Measurements from ENCODE around the gene DCHS2. TPM values are rescaled to one million over a fixed set of nuclear protein-coding genes. Genes with fewer than 3 reads are reported as not detected.
"Not testable (repeated sequence)": the region's sequence is repeated elsewhere in the genome, so short reads cannot be mapped to it uniquely, and the experiment has no call there.

Gene DCHS2
- total RNA-seq, 2 donors from 2014 or later, result not detected

DNA sequence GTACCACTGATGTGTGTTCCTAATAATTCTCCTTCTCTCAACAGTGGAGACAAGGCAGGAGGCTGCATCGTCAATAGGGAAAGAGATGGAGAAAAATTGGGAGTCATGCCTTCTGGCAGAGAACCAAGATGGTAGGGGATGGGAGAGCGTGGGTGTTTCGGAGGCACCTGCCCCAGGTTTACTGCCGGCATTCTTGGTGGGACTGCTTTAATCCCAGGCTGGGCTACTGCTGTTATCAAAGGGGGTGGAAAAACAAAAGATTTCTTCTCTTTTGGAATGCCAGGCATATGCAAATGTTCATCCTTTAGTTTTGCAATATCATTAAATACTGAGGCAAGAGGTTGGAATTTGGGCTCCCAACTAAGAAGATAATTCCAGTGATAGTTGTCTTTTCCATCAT is 257.0 kb downstream of the DCHS2 start:
- no peaks in the 10 kb centered on the region for H3K36me3 Mint-ChIP-seq (ENCODE audit: low read depth)
- H3K27ac Mint-ChIP-seq, result no peak overlapping the region
- ATAC-seq (replicated peaks), result no peak
- H3K27me3 Mint-ChIP-seq, result peaks cover 11% of the 10 kb centered on the region
- no peak overlapping the region for H3K4me3 Mint-ChIP-seq
- H3K9me3 Mint-ChIP-seq, result no peaks in the 10 kb centered on the region
- no peaks in the 10 kb centered on the region for H3K4me1 Mint-ChIP-seq

DNA sequence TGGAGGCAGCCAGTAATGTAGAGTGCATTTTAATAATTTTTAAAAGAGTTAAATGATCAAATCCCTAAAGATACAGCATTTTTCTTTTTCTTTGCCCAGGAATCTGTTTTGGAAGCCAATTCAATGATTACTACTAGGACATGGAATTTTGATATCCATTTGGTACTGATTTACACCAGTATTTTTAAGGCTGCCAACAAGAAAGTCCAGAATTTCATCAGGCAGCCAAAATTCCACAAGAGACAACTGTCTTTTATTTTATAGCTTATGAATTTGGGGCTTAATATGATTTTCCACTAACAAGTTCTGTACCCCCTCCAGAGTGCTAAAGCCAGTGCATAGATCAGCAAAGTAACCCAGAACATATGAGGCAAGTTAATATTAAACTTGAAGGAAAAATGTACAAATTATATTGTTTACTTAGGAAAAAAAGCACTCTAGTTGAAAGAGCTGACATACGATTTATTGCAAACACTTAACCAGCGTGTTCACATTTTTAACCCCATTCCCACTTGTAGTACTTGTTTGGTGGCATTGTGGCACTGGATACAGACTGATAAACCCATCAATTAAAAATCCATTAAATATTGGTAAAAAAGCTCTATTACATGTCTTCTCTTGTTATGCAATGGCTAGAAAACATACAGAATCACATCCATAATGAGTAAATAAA is 259.7 kb downstream of the DCHS2 start:
- Mint-ChIP-seq H3K27ac (no peak overlapping the region), H3K4me1 (no peaks in the 10 kb centered on the region), H3K9me3 (peaks cover 4% of the 10 kb centered on the region), H3K4me3 (no peak overlapping the region), H3K36me3 (ENCODE audit: low read depth) (no peaks in the 10 kb centered on the region), H3K27me3 (peaks cover 18% of the 10 kb centered on the region)
- ATAC-seq (replicated peaks), result no peak

DNA sequence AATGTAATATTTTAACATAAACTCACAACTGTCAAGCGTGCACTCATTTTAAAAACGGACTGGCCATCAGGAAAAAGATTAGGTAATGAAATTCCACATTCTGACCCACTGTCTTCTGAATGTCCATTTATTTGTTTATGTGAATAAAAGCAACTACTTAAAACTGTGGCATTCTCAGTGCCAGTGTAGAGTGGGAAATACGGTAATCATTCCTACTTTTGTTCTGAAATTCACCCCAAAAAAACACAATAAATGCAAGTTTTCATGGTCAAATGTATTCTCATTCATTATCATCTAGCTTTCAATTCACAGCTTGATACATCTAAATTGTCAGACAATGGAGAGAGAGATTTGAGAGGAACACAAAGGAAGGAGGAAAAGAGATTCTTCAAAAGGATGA is 260.9 kb downstream of the DCHS2 start:
- no peak for ATAC-seq (replicated peaks)
- Mint-ChIP-seq H3K4me1 (no peaks in the 10 kb centered on the region), H3K9me3 (peaks cover 4% of the 10 kb centered on the region), H3K27ac (no peak overlapping the region), H3K27me3 (peaks cover 13% of the 10 kb centered on the region), H3K4me3 (no peak overlapping the region), H3K36me3 (ENCODE audit: low read depth) (no peaks in the 10 kb centered on the region)

DNA sequence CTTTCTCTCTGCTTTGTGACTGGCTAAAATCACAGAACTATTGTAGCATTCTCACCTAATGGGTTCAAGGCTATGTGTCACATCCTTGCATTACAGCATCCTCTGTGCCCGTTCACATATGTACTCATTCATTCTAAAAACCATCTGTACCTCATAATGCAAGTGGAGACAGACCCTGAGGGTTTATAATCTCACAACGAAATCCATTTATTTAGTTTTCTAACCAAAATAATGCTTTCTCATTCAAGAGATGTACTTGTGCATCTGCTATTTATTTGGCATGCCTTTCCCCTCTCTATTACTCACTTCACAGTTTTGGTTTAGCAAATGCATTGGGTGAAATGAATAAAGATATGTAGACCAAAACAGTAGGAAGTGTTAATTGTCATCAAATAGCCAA is 261.5 kb downstream of the DCHS2 start:
- ATAC-seq (replicated peaks), result no peak
- Mint-ChIP-seq H3K27ac (no peak overlapping the region), H3K27me3 (peaks cover 13% of the 10 kb centered on the region), H3K4me3 (no peak overlapping the region), H3K4me1 (no peaks in the 10 kb centered on the region), H3K36me3 (ENCODE audit: low read depth) (no peaks in the 10 kb centered on the region), H3K9me3 (peaks cover 8% of the 10 kb centered on the region)

DNA sequence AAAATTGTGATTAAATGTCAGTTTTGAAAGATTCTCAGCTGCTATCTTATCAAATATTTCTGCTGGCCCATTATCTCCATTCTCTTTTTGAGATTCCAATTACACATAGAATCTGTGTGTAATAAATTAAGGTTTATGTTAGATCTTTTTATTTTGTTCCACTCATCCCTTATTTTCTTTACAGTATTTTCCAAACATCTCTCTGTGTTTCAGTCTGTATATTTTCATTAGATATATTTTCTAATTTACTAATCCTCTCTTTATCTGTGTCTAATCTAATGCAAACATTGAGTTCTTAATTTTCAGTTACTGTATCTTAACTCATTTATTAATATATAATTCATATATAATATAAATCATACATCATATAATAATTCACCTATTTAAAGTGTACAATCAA is 268.7 kb downstream of the DCHS2 start:
- ATAC-seq (replicated peaks), result no peak
- peaks cover 10% of the 10 kb centered on the region for H3K9me3 Mint-ChIP-seq

DNA sequence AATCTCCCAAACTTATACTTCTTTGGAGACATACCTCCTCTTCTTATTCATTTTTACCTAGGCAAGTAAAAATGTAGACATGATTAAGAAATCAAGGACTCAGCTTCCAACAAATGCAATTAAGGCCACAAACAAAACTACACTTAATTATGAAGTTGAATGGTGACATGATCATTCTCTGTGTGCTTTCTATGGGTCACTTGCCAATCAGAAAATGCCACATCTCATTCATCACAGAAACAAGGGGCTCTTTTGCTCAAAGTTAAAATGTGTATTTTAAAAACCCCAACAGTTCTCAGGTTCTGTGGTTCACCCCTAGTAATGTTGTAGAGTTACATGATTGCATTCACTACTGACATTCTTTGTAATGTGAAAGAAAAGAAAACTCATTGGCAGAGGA is 273.5 kb downstream of the DCHS2 start:
- Mint-ChIP-seq H3K4me3 (no peak overlapping the region), H3K27ac (no peak overlapping the region), H3K9me3 (no peaks in the 10 kb centered on the region), H3K4me1 (no peaks in the 10 kb centered on the region), H3K27me3 (peaks cover 4% of the 10 kb centered on the region), H3K36me3 (ENCODE audit: low read depth) (no peaks in the 10 kb centered on the region)
- no peak for ATAC-seq (replicated peaks)

More for the DNA sequence above, 268.7 kb downstream of the DCHS2 start:
- Mint-ChIP-seq H3K27me3 (peaks cover 8% of the 10 kb centered on the region), H3K27ac (no peak overlapping the region), H3K4me1 (no peaks in the 10 kb centered on the region), H3K36me3 (ENCODE audit: low read depth) (no peaks in the 10 kb centered on the region), H3K4me3 (no peak overlapping the region)

DNA sequence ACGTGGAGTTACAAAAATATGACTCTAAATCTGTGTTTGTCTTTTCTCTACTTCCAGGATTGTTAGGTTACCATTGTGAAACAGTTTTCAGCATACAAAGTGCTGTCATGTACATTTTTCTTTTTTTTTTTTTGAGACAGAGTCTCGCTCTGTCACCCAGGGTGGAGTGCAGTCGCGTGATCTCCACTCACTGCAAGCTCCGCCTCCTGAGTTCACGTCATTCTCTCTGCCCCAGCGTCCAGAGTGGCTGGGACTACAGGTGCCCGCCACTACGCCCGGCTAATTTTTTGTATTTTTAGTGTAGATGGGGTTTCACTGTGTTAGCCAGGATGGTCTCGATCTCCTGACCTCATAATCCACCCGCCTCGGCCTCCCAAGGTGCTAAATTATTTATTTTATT is 274.2 kb downstream of the DCHS2 start:
- H3K27me3 Mint-ChIP-seq; H3K27ac Mint-ChIP-seq; H3K4me3 Mint-ChIP-seq; H3K9me3 Mint-ChIP-seq; H3K4me1 Mint-ChIP-seq; ATAC-seq (replicated peaks); H3K36me3 Mint-ChIP-seq (ENCODE audit: low read depth): not testable (repeated sequence)

DNA sequence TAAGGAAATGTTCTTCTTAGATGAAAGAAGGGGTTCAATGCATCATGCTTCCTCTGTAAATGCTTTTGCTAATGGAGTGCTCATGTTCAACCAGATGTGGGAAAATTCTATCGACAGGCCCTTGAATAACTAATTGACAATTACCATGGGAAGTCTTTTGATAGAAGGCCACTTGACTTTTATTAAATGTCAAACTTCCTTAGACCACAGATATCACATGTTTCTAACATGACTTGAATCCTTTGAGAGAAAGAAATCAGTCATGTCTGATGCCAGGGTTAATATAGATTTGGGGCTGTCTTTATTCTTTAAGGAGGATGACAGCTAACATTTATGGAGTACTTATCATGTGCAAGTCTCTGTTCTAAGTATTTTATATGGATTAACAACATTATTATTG is 280.1 kb downstream of the DCHS2 start:
- no peak overlapping the region for H3K4me3 Mint-ChIP-seq
- H3K27me3 Mint-ChIP-seq, result peaks cover 4% of the 10 kb centered on the region
- H3K36me3 Mint-ChIP-seq (ENCODE audit: low read depth), result no peaks in the 10 kb centered on the region
- no peak overlapping the region for H3K27ac Mint-ChIP-seq
- no peaks in the 10 kb centered on the region for H3K9me3 Mint-ChIP-seq
- no peaks in the 10 kb centered on the region for H3K4me1 Mint-ChIP-seq
- ATAC-seq (replicated peaks), result no peak

DNA sequence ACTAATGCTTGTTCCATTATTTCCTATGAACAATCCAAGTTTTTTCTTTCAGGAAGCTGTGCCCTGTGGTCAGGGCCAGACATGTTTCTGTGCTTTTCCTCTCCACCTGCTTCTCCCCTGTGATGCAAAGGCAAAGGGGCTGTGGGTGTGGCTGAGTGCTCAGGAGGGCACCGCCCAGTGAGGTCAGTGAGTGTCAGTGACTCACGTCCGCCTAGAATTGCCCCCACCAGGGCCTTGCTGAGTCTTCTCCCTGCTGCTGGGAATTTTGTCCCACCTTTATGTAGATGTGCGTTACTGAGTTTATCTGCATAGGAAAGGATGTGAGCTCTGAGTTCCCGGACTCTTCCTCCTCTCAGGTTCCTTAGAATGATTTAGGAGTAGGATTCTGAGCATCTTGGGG is 283.2 kb downstream of the DCHS2 start:
- no peaks in the 10 kb centered on the region for H3K4me1 Mint-ChIP-seq
- H3K36me3 Mint-ChIP-seq (ENCODE audit: low read depth), result no peaks in the 10 kb centered on the region
- H3K27ac Mint-ChIP-seq, result no peak overlapping the region
- H3K9me3 Mint-ChIP-seq, result no peaks in the 10 kb centered on the region
- peaks cover 7% of the 10 kb centered on the region for H3K27me3 Mint-ChIP-seq
- ATAC-seq (replicated peaks), result no peak
- H3K4me3 Mint-ChIP-seq, result no peak overlapping the region

DNA sequence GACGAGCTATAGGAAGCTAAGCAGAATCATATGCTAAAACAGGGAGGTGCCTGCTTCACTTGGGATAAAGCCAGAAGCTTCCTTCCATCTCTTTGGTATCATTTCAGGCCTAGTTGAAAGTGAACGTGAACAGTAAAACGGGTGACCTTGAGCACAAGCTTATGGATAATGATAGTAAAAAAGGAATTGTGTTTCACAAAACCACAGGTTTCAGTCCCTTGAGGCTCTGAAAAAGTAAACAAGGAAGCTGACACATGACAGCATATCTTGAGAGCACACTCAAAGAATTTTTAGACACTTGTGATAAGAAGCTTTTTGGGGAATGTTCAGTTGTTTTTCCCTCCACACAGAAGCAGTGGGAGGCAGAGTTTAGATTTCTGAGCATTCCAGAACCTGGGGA is 286.1 kb downstream of the DCHS2 start:
- H3K9me3 Mint-ChIP-seq, result no peaks in the 10 kb centered on the region
- H3K27ac Mint-ChIP-seq, result no peak overlapping the region
- H3K4me1 Mint-ChIP-seq, result no peaks in the 10 kb centered on the region
- H3K27me3 Mint-ChIP-seq, result peaks cover 11% of the 10 kb centered on the region
- H3K4me3 Mint-ChIP-seq, result no peak overlapping the region
- no peaks in the 10 kb centered on the region for H3K36me3 Mint-ChIP-seq (ENCODE audit: low read depth)
- ATAC-seq (replicated peaks), result no peak

DNA sequence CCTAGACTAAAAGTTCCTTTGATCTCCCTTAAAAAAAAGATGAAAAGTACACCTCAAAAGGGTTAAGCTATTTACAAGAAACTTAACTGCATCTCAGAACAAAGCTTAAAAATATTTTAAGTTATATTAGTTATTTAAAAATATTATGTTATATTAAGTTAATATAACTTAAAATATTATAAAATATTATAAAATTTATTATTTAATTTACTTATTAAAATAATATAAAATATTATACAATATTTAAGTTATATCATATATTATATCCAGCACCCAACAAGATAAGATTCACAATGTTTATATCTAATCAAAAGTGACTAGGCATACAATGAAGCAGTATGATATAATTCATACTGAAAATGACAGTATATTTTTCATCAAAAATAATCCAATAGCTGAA is 296.9 kb downstream of the DCHS2 start:
- no peak overlapping the region for H3K27ac Mint-ChIP-seq
- H3K9me3 Mint-ChIP-seq, result peaks cover 6% of the 10 kb centered on the region
- no peaks in the 10 kb centered on the region for H3K4me1 Mint-ChIP-seq
- no peak for ATAC-seq (replicated peaks)
- peaks cover 5% of the 10 kb centered on the region for H3K27me3 Mint-ChIP-seq
- no peak overlapping the region for H3K4me3 Mint-ChIP-seq
- no peaks in the 10 kb centered on the region for H3K36me3 Mint-ChIP-seq (ENCODE audit: low read depth)

DNA sequence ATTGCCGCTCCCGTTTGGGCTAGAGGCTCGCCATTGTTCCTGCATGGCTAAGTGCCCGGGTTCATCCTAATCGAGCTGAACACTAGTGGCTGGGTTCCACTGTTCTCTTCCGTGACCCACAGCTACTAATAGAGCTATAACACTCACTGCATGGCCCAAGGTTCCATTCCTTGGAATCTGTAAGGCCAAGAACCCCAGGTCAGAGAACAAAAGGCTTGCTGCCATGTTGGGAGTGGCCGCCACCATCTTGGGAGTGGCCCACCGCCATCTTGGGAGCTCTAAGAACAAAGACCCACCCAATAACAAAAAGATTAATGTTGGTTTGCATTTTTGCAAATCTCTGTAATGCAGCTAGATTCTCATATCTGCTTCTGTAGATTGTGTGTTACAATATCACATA is 299.0 kb downstream of the DCHS2 start:
- peaks cover 6% of the 10 kb centered on the region for H3K9me3 Mint-ChIP-seq
- H3K27me3 Mint-ChIP-seq, result peaks cover 3% of the 10 kb centered on the region

DNA sequence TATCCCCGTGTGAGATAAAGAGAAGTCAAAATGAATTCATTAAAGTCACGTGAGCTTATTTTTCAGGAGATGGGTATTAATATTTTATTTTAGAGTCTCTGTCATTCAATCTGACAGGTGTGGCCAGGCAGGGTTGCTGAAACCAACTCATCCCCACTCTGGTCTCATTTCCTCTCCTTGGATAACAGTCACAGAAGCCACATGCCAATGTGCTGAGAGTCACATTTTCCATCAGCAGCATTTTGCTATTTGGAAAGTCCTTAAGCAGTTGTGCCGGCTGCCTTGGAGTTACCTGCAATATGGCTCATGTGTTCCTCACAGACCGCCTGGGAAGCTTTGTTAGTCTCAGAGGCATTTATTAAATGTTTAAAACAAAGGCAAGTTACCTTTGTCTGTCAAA is 302.3 kb downstream of the DCHS2 start:
- Mint-ChIP-seq H3K4me3 (no peak overlapping the region), H3K27me3 (peaks cover 7% of the 10 kb centered on the region), H3K27ac (no peak overlapping the region), H3K4me1 (no peaks in the 10 kb centered on the region), H3K9me3 (no peaks in the 10 kb centered on the region), H3K36me3 (ENCODE audit: low read depth) (no peaks in the 10 kb centered on the region)
- ATAC-seq (replicated peaks), result no peak

More for the DNA sequence above, 299.0 kb downstream of the DCHS2 start:
- no peak for ATAC-seq (replicated peaks)
- no peaks in the 10 kb centered on the region for H3K36me3 Mint-ChIP-seq (ENCODE audit: low read depth)
- H3K4me3 Mint-ChIP-seq, result no peak overlapping the region
- no peaks in the 10 kb centered on the region for H3K4me1 Mint-ChIP-seq
- H3K27ac Mint-ChIP-seq, result no peak overlapping the region

DNA sequence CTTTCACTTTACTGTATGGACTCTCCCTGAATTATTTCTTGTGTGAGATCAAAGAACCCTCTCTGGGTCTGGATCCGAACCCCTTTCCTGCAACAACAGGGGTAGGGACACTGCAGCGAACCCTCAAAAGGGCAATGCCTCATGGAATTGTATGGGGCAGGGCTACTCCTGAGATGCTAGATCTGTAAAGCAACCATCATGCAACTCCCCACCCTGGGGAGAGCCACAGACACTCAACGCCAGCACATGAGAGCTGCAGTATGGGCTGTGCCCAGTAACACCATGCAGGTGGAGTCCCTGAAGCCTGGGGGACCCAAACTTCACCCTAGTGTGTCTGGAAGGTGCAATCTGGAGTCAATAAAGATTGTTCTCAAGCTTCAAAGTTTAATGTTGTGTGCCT is 304.7 kb downstream of the DCHS2 start:
- no peaks in the 10 kb centered on the region for H3K9me3 Mint-ChIP-seq
- peaks cover 10% of the 10 kb centered on the region for H3K27me3 Mint-ChIP-seq
- H3K36me3 Mint-ChIP-seq (ENCODE audit: low read depth), result no peaks in the 10 kb centered on the region
- H3K4me1 Mint-ChIP-seq, result no peaks in the 10 kb centered on the region
- ATAC-seq (replicated peaks), result no peak
- H3K27ac Mint-ChIP-seq, result no peak overlapping the region
- H3K4me3 Mint-ChIP-seq, result no peak overlapping the region

DNA sequence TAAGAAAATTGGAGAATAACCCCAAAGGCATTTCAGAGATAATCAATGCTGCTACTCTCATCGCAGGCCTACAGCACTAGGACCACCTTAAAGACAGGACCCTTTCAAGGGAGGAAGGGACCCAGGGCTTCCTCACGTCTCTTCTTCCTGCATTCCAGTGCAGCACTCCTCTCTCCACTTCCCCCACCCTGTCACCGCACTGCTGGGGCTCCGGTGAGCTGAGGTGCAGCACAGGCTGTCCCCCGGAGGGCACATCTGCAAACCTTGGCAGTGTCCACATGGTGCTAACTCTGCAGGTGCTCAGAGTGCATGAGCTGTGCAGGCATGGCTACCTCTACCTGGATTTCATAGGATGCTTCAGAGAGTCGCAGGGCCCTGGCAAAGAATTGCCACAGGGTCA is 305.6 kb downstream of the DCHS2 start:
- H3K9me3 Mint-ChIP-seq, result no peaks in the 10 kb centered on the region
- H3K4me1 Mint-ChIP-seq, result no peaks in the 10 kb centered on the region
- H3K27ac Mint-ChIP-seq, result no peak overlapping the region
- no peaks in the 10 kb centered on the region for H3K36me3 Mint-ChIP-seq (ENCODE audit: low read depth)
- ATAC-seq (replicated peaks), result no peak
- peaks cover 7% of the 10 kb centered on the region for H3K27me3 Mint-ChIP-seq
- no peak overlapping the region for H3K4me3 Mint-ChIP-seq

DNA sequence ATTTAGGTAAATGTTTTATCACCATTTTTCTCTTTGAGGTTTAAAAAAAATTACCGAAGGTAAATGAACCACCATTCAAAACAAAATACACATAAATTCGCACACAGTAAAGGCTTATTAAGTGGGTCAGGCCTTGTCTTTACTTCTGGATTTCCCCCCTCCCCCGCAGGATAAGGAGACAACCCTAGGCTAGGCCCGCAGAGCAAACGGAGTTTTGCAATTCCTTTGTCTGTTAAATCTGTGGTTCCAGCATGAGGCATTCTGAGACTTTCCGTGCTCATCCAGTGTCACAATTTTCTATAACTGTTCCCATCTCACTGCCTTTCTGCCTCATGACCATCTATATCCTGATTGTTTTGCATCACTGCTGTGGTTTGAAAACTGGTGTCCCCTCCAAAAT is 307.4 kb downstream of the DCHS2 start:
- H3K27me3 Mint-ChIP-seq, result peaks cover 7% of the 10 kb centered on the region
- H3K36me3 Mint-ChIP-seq (ENCODE audit: low read depth), result no peaks in the 10 kb centered on the region
- H3K9me3 Mint-ChIP-seq, result no peaks in the 10 kb centered on the region
- no peaks in the 10 kb centered on the region for H3K4me1 Mint-ChIP-seq
- H3K27ac Mint-ChIP-seq, result no peak overlapping the region
- no peak for ATAC-seq (replicated peaks)
- no peak overlapping the region for H3K4me3 Mint-ChIP-seq
